T-helper 1 cell treated with Interleukin-12 subunit alpha and Interleukin-12 subunit beta and Interleukin-4 antibody, amounts not matched to agents 30 ng/mL and 1 ng/mL, for 36 hours (primary cell): Measurements from ENCODE around the gene SERHL2. TPM values are rescaled to one million over a fixed set of nuclear protein-coding genes. Genes with fewer than 3 reads are reported as not detected.
"Not testable (repeated sequence)": the region's sequence is repeated elsewhere in the genome, so short reads cannot be mapped to it uniquely, and the experiment has no call there.

Experiments
- intact Hi-C: fragments of 100-400 bp; cut with micrococcal nuclease; formaldehyde crosslinking; loops from one replicate; pipeline ENCODE4 v1.15.1; 2024
- total RNA-seq: library from RNA; stranded (reverse); gene quantifications from 2 replicates; pipeline ENCODE4 v1.2.3, GENCODE V29; 2022

SERHL2 gene
- total RNA-seq, 1 donor from 2014 or later, result 1.6 TPM

- intact Hi-C loops, result no loop called here
Measured at GRCh38 chr22:42604403-42604802, 50.6 kb downstream of the SERHL2 start.

GRCh38 chr22:42607641-42608040 is 53.9 kb downstream of the SERHL2 start:
- intact Hi-C loops, result not testable (repeated sequence)

GRCh38 chr22:42608136-42608822 is 54.5 kb downstream of the SERHL2 start:
- intact Hi-C loops, result no loop called here

GRCh38 chr22:42608823-42609361 is 55.1 kb downstream of the SERHL2 start:
- intact Hi-C loops, result no loop called here

GRCh38 chr22:42610186-42610585 is 56.4 kb downstream of the SERHL2 start:
- intact Hi-C loops, result loop anchor here (5.0 to 10.0 kb wide), 4 partner anchors 78 to 985 kb away; partner anchors contain the start of genes DESI1, NAGA, PHETA2 and SMDT1

GRCh38 chr22:42611051-42611450 is 57.3 kb downstream of the SERHL2 start:
- intact Hi-C loops, result loop anchor here (5.0 to 10.0 kb wide), 4 partner anchors 79 to 986 kb away; partner anchors contain the start of genes DESI1, NAGA, PHETA2 and SMDT1

GRCh38 chr22:42612336-42612735 is 58.6 kb downstream of the SERHL2 start:
- intact Hi-C loops, result loop anchor here (5.0 to 10.0 kb wide), 4 partner anchors 80 to 988 kb away; partner anchors contain the start of genes DESI1, NAGA, PHETA2 and SMDT1

GRCh38 chr22:42613872-42614301 is 60.1 kb downstream of the SERHL2 start:
- intact Hi-C loops, result loop anchor here (1.0 to 10.0 kb wide), 9 partner anchors 32 to 989 kb away; partner anchors contain the start of genes DESI1, NAGA, NDUFA6 and PHETA2

GRCh38 chr22:42614312-42615091 is 60.7 kb downstream of the SERHL2 start, which contains the start of gene POLDIP3:
POLDIP3 (minus strand) TSS chr22:42614883; CDS start chr22:42614857, 26 bp downstream.
- intact Hi-C loops, result loop anchor here (1.0 to 10.0 kb wide), 14 partner anchors 32 to 990 kb away; partner anchors contain the start of genes ARFGAP3, CYB5R3, DESI1 and NAGA

GRCh38 chr22:42615092-42615859 is 61.5 kb downstream of the SERHL2 start:
- intact Hi-C loops, result loop anchor here (1.0 to 10.0 kb wide), 11 partner anchors 34 to 990 kb away; partner anchors contain the start of genes ARFGAP3, CYB5R3, DESI1 and NAGA

GRCh38 chr22:42615860-42616175 is 62.1 kb downstream of the SERHL2 start:
- intact Hi-C loops, result loop anchor here (1.0 to 10.0 kb wide), 11 partner anchors 33 to 991 kb away; partner anchors contain the start of genes ARFGAP3, CYB5R3, DESI1 and NAGA

GRCh38 chr22:42617155-42617983 is 63.6 kb downstream of the SERHL2 start:
- intact Hi-C loops, result loop anchor here (10.0 kb wide), 2 partner anchors 543 to 993 kb away; partner anchors contain the start of genes DESI1, NAGA, PHETA2 and SMDT1

GRCh38 chr22:42619261-42620063 is 65.7 kb downstream of the SERHL2 start:
- intact Hi-C loops, result loop anchor here (10.0 kb wide), 2 partner anchors 545 to 995 kb away; partner anchors contain the start of genes DESI1, NAGA, PHETA2 and SMDT1

- intact Hi-C loops, result no loop called here
Measured at GRCh38 chr22:42620084-42620483, 66.3 kb downstream of the SERHL2 start.

GRCh38 chr22:42621505-42622002 is 67.8 kb downstream of the SERHL2 start:
- intact Hi-C loops, result loop anchor here (1.0 kb wide), 1 partner anchor 199 kb away; no protein-coding TSS in a partner anchor

- intact Hi-C loops, result no loop called here
Measured at GRCh38 chr22:42622061-42622710, 68.4 kb downstream of the SERHL2 start.

GRCh38 chr22:42623301-42623751 is 69.6 kb downstream of the SERHL2 start:
- intact Hi-C loops, result no loop called here
